Caki2 (cell line): Measurements from ENCODE around the gene TRIM58. TPM values are rescaled to one million over a fixed set of nuclear protein-coding genes. Genes with fewer than 3 reads are reported as not detected.

Experiments
- total RNA-seq: library from RNA; depleted of rRNA; stranded (reverse); fragments of >200 nt; shearing (Covaris generic); gene quantifications from 2 replicates; pipeline ENCODE4 v1.2.3, GENCODE V29; 2014; ENCODE audit warnings: low replicate concordance; rRNA removed

TRIM58 gene
- total RNA-seq, 1 experiment from 2014 or later: not detected

Other genes with a start within 250 kb of the TRIM58 start
- not detected in 2 replicates for gene OR13G1, start 177.4 kb upstream of the TRIM58 start, total RNA-seq
- not detected in 2 replicates for gene OR6F1, start 140.5 kb upstream of the TRIM58 start, total RNA-seq
- gene OR14K1, start 118.6 kb upstream of the TRIM58 start, total RNA-seq: not detected in 2 replicates
- not detected in 2 replicates for gene OR14A2, start 109.0 kb upstream of the TRIM58 start, total RNA-seq
- not detected in 2 replicates for gene OR1C1, start 96.6 kb upstream of the TRIM58 start, total RNA-seq
- not detected in 2 replicates for gene OR14A16, start 33.1 kb upstream of the TRIM58 start, total RNA-seq
- gene OR11L1, start 15.3 kb upstream of the TRIM58 start, total RNA-seq: not detected in 2 replicates
- not detected in 2 replicates for gene OR2W3, start 38.4 kb downstream of the TRIM58 start, total RNA-seq
- gene OR2T8, start 63.1 kb downstream of the TRIM58 start, total RNA-seq: not detected in 2 replicates
- not detected in 2 replicates for gene OR2AJ1, start 67.7 kb downstream of the TRIM58 start, total RNA-seq
- not detected in 2 replicates for gene OR2L8, start 91.7 kb downstream of the TRIM58 start, total RNA-seq
- gene OR2AK2, start 108.0 kb downstream of the TRIM58 start, total RNA-seq: not detected in 2 replicates
- not detected in 2 replicates for gene OR2L5, start 156.5 kb downstream of the TRIM58 start, total RNA-seq
- gene OR2L2, start 172.9 kb downstream of the TRIM58 start, total RNA-seq: not detected in 2 replicates
- gene OR2L3, start 189.6 kb downstream of the TRIM58 start, total RNA-seq: not detected in 2 replicates
- not detected in 2 replicates for gene OR2L13, start 238.0 kb downstream of the TRIM58 start, total RNA-seq